ENCODE measurements around the gene C1QTNF12.

DNA sequence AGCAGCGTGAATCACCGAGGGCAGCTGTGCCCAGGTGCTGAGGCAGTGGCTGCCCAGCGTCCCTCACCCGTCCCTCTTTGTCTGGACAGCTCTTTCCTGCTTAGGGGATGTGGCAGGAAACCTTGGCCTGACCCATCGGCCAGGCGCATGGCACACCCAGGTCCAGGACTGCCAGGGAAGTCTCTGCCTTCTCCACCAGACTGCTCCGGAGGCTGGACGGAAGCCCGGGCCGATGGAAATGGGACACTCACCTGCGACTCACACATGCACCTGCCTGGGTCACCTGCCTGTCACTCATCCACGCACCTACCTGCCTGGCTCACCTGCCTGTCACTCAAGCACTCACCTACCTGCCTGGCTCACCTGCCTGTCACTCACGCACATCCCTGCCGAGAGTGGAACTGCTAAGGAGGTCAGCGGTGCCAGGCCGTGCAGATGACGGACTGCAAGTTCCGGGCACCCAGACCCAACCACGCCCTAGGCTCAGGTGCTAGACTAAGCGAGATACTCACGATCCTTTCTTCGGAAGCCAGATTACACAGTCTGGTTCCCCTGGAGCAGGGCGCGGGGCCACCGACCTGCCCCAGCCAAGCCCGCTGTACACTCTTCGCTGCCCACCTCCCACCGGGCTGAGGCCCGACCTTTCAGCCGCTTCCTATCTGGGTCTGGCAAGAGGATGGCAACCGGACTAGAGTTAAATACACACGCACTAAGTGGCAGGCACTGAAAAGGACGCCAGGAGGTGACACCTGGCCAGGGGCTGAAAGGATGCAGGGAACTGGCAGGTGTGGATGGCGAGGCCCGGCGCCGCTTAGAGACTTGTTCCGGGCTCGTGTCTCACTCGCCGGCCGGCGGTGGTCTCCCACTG, 26.1 kb upstream of the C1QTNF12 start:
- TF ChIP-seq POLR2AphosphoS5 (IDR thresholded peaks at IDR 0.05; ENCODE audit: borderline replicate concordance, low read depth, low read length) (no peak), EZH2 (IDR thresholded peaks at IDR 0.05) (no peak), FOXP2 (optimal IDR thresholded peaks at IDR 0.05; ENCODE audit: control extremely low read depth, extremely low read length, insufficient read depth) (no peak)
